K562 (cell line): ENCODE data around the gene INKA2. TPM values are rescaled to one million over a fixed set of nuclear protein-coding genes. Genes with fewer than 3 reads are reported as not detected.

Source experiments
- ATAC-seq: fragments of 200-7000 bp; cut with Tn5 transposase; 3 replicates; pipeline ENCODE4 v1.9.1; 2020; ENCODE audit warnings: moderate library complexity
- BruUV-seq: library from RNA; stranded (reverse); fragments of 400-500 nt; replicated peaks from 2 replicates; lab custom pipeline; 2021; lab: Mats Ljungman, UMichigan
- CTCF ChIA-PET: fragments of 300-600 bp; formaldehyde crosslinking; extraction: SDS; loops from one replicate; lab custom pipeline; 2021; ENCODE audit warnings: low intra/inter-chr PET ratio; lab: Yijun Ruan, JAX
- POLR2A ChIA-PET: fragments of 300-600, 350-650 bp; sonication (Branson Sonifier 250); formaldehyde crosslinking; extraction: SDS; loops from one replicate; lab custom pipeline; 2021; ENCODE audit warnings: antibody characterized with exemption, inconsistent platforms; lab: Yijun Ruan, JAX
- DNase-seq, 4 experiments: peaks; one replicate each; pipeline versions ENCODE4 v3.0.0 to v3.0.0-alpha.2; 2011 to 2018; ENCODE audit warnings: low spot score in 3 of 4, mixed read lengths in 3 of 4; ENCODE audit errors: extremely low read depth in 1 of 4
- FAIRE-seq: peaks from 2 replicates; lab custom pipeline; 2011; peaks lifted over from hg19 to GRCh38; lab: Jason Lieb, UNC
- H2AFZ ChIP-seq: 2 replicates; pipeline ENCODE4 v1.6.0; 2011; ENCODE audit warnings: low read depth, low read length, control low read depth, inconsistent platforms
- H3K27ac ChIP-seq: fragments of 200-600 bp; 3 replicates; pipeline ENCODE4 v1.8.0; 2011; ENCODE audit warnings: low read depth, mild to moderate bottlenecking, control low read depth, inconsistent platforms, low read length, moderate library complexity, mixed read lengths; ENCODE audit errors: extremely low read depth
- H3K27me3 ChIP-seq, 2 experiments: fragments of 300-600 bp in 1 of 2; 2 replicates in 1 of 2; 3 replicates in 1 of 2; pipeline versions ENCODE4 v1.6.0 to v1.8.0; 2011; ENCODE audit warnings: inconsistent platforms in 2 of 2, low read length in 2 of 2, mild to moderate bottlenecking in 1 of 2, mixed read lengths in 1 of 2, moderate library complexity in 1 of 2; ENCODE audit not compliant: control insufficient read depth in 2 of 2, insufficient read depth in 2 of 2
- H3K36me3 ChIP-seq: fragments of 300-600 bp; 3 replicates; pipeline ENCODE4 v1.8.0; 2011; ENCODE audit warnings: mild to moderate bottlenecking, low read length, inconsistent platforms; ENCODE audit not compliant: control insufficient read depth, insufficient read depth
- H3K4me1 ChIP-seq, 2 experiments: fragments of 200-600 bp in 1 of 2; replicated peaks in 1 of 2; 2 replicates in 1 of 2; 3 replicates in 1 of 2; pipeline versions ENCODE4 v1.5.1 to v1.8.0; 2011; ENCODE audit warnings: inconsistent platforms in 2 of 2, low read length in 2 of 2, mild to moderate bottlenecking in 1 of 2, mixed read lengths in 1 of 2, moderate library complexity in 1 of 2; ENCODE audit not compliant: control insufficient read depth in 2 of 2, insufficient read depth in 2 of 2
- H3K4me2 ChIP-seq: 2 replicates; pipeline ENCODE4 v1.6.1; 2011; ENCODE audit warnings: low read length, control low read depth, inconsistent platforms, mixed read lengths; ENCODE audit not compliant: insufficient read depth
- H3K4me3 ChIP-seq: fragments of 200-600 bp; sonication (generic), shearing (Covaris generic); 2 replicates; pipeline ENCODE4 v1.5.1; 2016; ENCODE audit warnings: control low read depth, inconsistent platforms
- H3K79me2 ChIP-seq: fragments of 200-600 bp; 3 replicates; pipeline ENCODE4 v1.8.0; 2011; ENCODE audit warnings: low read length, inconsistent platforms; ENCODE audit not compliant: control insufficient read depth, insufficient read depth
- H3K9ac ChIP-seq, 2 experiments: 2 replicates each; pipeline versions ENCODE4 v1.6.0 to v1.6.1; 2011; ENCODE audit warnings: low read depth in 2 of 2, low read length in 2 of 2, control low read depth in 1 of 2, inconsistent platforms in 1 of 2, mild to moderate bottlenecking in 1 of 2, mixed read lengths in 1 of 2; ENCODE audit not compliant: insufficient read depth in 1 of 2
- H3K9me1 ChIP-seq: one replicate; pipeline ENCODE4 v1.6.0; 2011; ENCODE audit warnings: inconsistent platforms, mild to moderate bottlenecking, low read length, moderate library complexity; ENCODE audit not compliant: control insufficient read depth, insufficient read depth
- H3K9me3 ChIP-seq: replicated peaks from 2 replicates; pipeline ENCODE4 v1.5.1; 2011; ENCODE audit warnings: low read depth, low read length, inconsistent platforms; ENCODE audit not compliant: control insufficient read depth, insufficient read depth
- H4K20me1 ChIP-seq: replicated peaks from 2 replicates; pipeline ENCODE4 v1.6.1; 2011; ENCODE audit warnings: low read length, inconsistent platforms, mixed read lengths; ENCODE audit not compliant: control insufficient read depth, insufficient read depth
- CBX3 ChIP-seq, 2 experiments: IDR thresholded peaks; 1 replicate in 1 of 2; 2 replicates in 1 of 2; pipeline ENCODE4 v1.6.1; 2012; ENCODE audit warnings: inconsistent platforms in 2 of 2, low read length in 2 of 2, borderline replicate concordance in 1 of 2, control low read depth in 1 of 2
- CHD4 ChIP-seq: fragments of 200-600 bp; sonication (generic); IDR thresholded peaks from 3 replicates; pipeline ENCODE4 v1.6.1; 2012; ENCODE audit warnings: low read depth, mild to moderate bottlenecking, mixed read lengths, low read length, inconsistent platforms; ENCODE audit not compliant: insufficient read depth, insufficient replicate concordance, poor library complexity, severe bottlenecking
- CREB1 ChIP-seq, 2 experiments: sonication (generic) in 1 of 2; formaldehyde crosslinking in 1 of 2; IDR thresholded peaks; 2 replicates each; pipeline versions ENCODE4 v1.6.1 to v1.8.0; 2012 to 2022; ENCODE audit warnings: inconsistent platforms in 1 of 2, mild to moderate bottlenecking in 1 of 2, missing genetic modification reagents in 1 of 2, moderate library complexity in 1 of 2
- MYC ChIP-seq, 2 experiments: fragments of 250-450 bp in 1 of 2; sonication (Bioruptor Pico) in 1 of 2; IDR thresholded peaks; 2 replicates each; pipeline versions ENCODE4 v1.5.1 to v1.6.1; 2012 to 2021; ENCODE audit warnings: low read depth in 2 of 2, borderline replicate concordance in 1 of 2, improper control_type of control experiment in 1 of 2, low read length in 1 of 2, mild to moderate bottlenecking in 1 of 2, moderate library complexity in 1 of 2
- MYNN ChIP-seq, 2 experiments: sonication (generic); formaldehyde crosslinking in 1 of 2; IDR thresholded peaks; 2 replicates each; pipeline versions ENCODE4 v1.5.0 to v1.6.1; 2016 to 2020; ENCODE audit warnings: antibody characterized with exemption in 1 of 2, missing genetic modification reagents in 1 of 2
- PTBP1 ChIP-seq: fragments of 200-400 bp; formaldehyde crosslinking; IDR thresholded peaks from 2 replicates; pipeline ENCODE4 v1.6.1; 2017; ENCODE audit warnings: low read depth, low read length
- RAD51 ChIP-seq: fragments of 450-650 bp; IDR thresholded peaks from 2 replicates; pipeline ENCODE4 v1.7.1; 2016; ENCODE audit warnings: low read depth, mild to moderate bottlenecking, borderline replicate concordance
- SMAD4 ChIP-seq: fragments of 250-450 bp; sonication (Bioruptor Pico); conservative IDR thresholded peaks from 2 replicates; pipeline ENCODE4 v1.8.0; 2021; ENCODE audit warnings: inconsistent platforms, mild to moderate bottlenecking, moderate library complexity
- SMARCA5 ChIP-seq: fragments of 450-650 bp; IDR thresholded peaks from 2 replicates; pipeline ENCODE4 v1.6.1; 2016
- TOE1 ChIP-seq, 2 experiments: fragments of 450-650 bp in 1 of 2; sonication (generic) in 1 of 2; formaldehyde crosslinking in 1 of 2; IDR thresholded peaks; 2 replicates each; pipeline versions ENCODE4 v1.7.1 to v1.8.0; 2016 to 2022; ENCODE audit warnings: borderline replicate concordance in 2 of 2, mild to moderate bottlenecking in 2 of 2, antibody characterized with exemption in 1 of 2, inconsistent platforms in 1 of 2, low read depth in 1 of 2, missing genetic modification reagents in 1 of 2, moderate library complexity in 1 of 2
- ZKSCAN1 ChIP-seq: fragments of 150-350 bp; IDR thresholded peaks from 2 replicates; pipeline ENCODE4 v1.6.1; 2016; ENCODE audit warnings: low read depth, low read length
- WGBS: fragments of 100-300 bp; shearing (Covaris generic); methylation state at CpG from one replicate; pipeline ENCODE4 v1.1.6; 2016; ENCODE audit warnings: low coverage, mixed read lengths; ENCODE audit not compliant: insufficient coverage; ENCODE audit errors: missing lambda C conversion rate; 5-methylcytosine and 5-hydroxymethylcytosine counted together
- in situ Hi-C: fragments of 300-500 bp; cut with MboI; formaldehyde crosslinking; loops from 4 replicates; pipeline ENCODE4 v1.15.0; 2018; ENCODE audit warnings: inconsistent platforms, mixed read lengths
- intact Hi-C: fragments of 100-400 bp; cut with micrococcal nuclease; formaldehyde crosslinking; loops from 2 replicates; pipeline ENCODE4 v1.14.2; 2022
- polyA plus RNA-seq, 8 experiments: library from polyadenylated mRNA; depleted of rRNA in 4 of 8; stranded (reverse) in 5 of 8; unstranded in 3 of 8; fragments of >200 nt; fragmentation: Nextera tagmentation in 2 of 8; fragmentation: Illumina TruSeq in 1 of 8; extraction: Ambion mirVana in 2 of 8; extraction: Trizol in 1 of 8; gene quantifications; 2 replicates each; pipeline versions ENCODE4 v1.2.1 to v1.2.3, GENCODE V29; 2011 to 2014; ENCODE audit warnings: inconsistent platforms in 1 of 8, missing spikeins in 1 of 8
- total RNA-seq, 7 experiments: library from RNA; depleted of rRNA in 6 of 7; stranded (reverse); fragments of >200 nt in 6 of 7; fragmentation: Illumina TruSeq in 2 of 7; extraction: Trizol in 2 of 7; gene quantifications; 2 replicates each; pipeline versions ENCODE4 v1.2.1 to v1.2.3, GENCODE V29; 2011 to 2021; ENCODE audit warnings: low replicate concordance in 1 of 7
- TF ChIP-seq, protein P1 (sequence below): fragments of 150-350 bp; IDR thresholded peaks from 2 replicates; pipeline ENCODE4 v1.6.1; 2014; ENCODE audit warnings: low read depth, mild to moderate bottlenecking, low read length, borderline replicate concordance
- TF ChIP-seq, protein P2 (sequence below), 2 experiments: fragments of 450-650 bp in 1 of 2; sonication (generic) in 1 of 2; formaldehyde crosslinking in 1 of 2; IDR thresholded peaks in 1 of 2; conservative IDR thresholded peaks in 1 of 2; 2 replicates each; pipeline versions ENCODE4 v1.6.1 to v1.8.1; 2016 to 2023; ENCODE audit warnings: mild to moderate bottlenecking in 2 of 2, moderate library complexity in 2 of 2, inconsistent platforms in 1 of 2, missing genetic modification reagents in 1 of 2

The INKA2 gene
- total and polyA plus RNA-seq, 9 of the 15 experiments (the other 6 are each of a cell fraction or from before 2014, with no cell fraction given), result 0.04 to 1.4 (median 0.26) TPM; not detected in 1

DNA sequence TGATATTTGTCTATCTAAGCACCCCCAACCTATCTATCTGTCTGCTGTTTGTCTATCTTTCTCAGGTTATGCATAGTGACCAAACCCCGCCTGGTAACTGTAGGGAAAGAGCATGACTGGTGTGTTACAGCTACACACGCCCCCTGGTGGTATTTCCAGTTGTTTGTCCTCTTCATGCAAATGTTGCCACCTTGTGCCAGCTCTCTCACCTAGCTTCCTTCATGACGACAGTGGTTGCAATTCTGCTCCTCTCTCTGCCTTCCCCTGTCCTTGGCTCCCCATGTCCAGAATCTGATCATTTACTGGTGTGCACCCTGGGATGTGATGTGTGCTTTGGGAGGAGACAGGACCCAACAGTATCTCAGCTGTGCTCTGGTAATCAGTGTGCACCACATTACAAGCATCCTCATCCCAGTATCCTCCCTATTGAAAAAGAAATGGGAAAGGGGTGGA lies 8.1 kb upstream of the INKA2 start:
- Histone ChIP-seq H3K9me3 (no peaks in the 10 kb centered on the region), H3K27ac (no peak overlapping the region), H2AFZ (no peak overlapping the region), H3K4me1 (peaks cover 0 to 13% of the 10 kb centered on the region in 2 experiments; a peak in 2 of 5 replicates), H4K20me1 (peaks cover 3% of the 10 kb centered on the region; the same call in 1 of the 2 replicates), H3K4me2 (no peak overlapping the region), H3K4me3 (no peak overlapping the region), H3K9me1 (no peaks in the 10 kb centered on the region), H3K79me2 (no peaks in the 10 kb centered on the region), H3K36me3 (no peaks in the 10 kb centered on the region), H3K9ac (no peak overlapping the region), H3K27me3 (peaks cover 10 to 25% of the 10 kb centered on the region in 2 experiments)
- BruUV-seq, result no TSS peak
- ATAC-seq, result peak; percentile 89
- FAIRE-seq, result peak; percentile 87
- ChIA-PET POLR2A (interaction anchor here (0.6 to 0.9 kb wide), 5 partner anchors 8 to 524 kb away, joined by 3 read pairs; partner anchors contain the start of gene INKA2), CTCF (interaction anchor here (0.5 to 2.5 kb wide), 9 partner anchors 9 to 952 kb away, joined by 3 to 23 read pairs (median 4); no protein-coding TSS in a partner anchor)
- DNase-seq, result peak; percentile 75 to 89 (median 79)
- in situ Hi-C loops, result no loop called here
- intact Hi-C loops, result loop anchor here (1.0 to 5.0 kb wide), 2 partner anchors 32 to 85 kb away; no protein-coding TSS in a partner anchor
- WGBS, result 0% methylated on average over 3 of the region's 3 CpGs
- TF ChIP-seq PTBP1 (peak; percentile 95), CREB1 (IDR thresholded peaks at IDR 0.05) (no peak; the same call in 1 of the 2 replicates), CREB1 (CRISPR knock-in tag; IDR thresholded peaks at IDR 0.05) (peak; percentile 84), MYNN (IDR thresholded peaks at IDR 0.05) (0 out of 2 replicates have a peak, but pooled peaks have one; percentile 28), MYNN (CRISPR knock-in tag; IDR thresholded peaks at IDR 0.05) (no peak), SMAD4 (CRISPR knock-in tag) (0 out of 2 replicates have a peak, but pooled peaks have one; percentile 43), SMARCA5 (peak; percentile 100), CBX3 (IDR thresholded peaks at IDR 0.05; ENCODE audit: borderline replicate concordance in 1 of 2, low read length in 2 of 2) (peak in 1 of 2 experiments; percentile 92; a peak in 1 of 3 replicates), RAD51 (no peak), TOE1 (IDR thresholded peaks at IDR 0.05; ENCODE audit: borderline replicate concordance) (0 out of 2 replicates have a peak, but pooled peaks have one; percentile 45), TOE1 (CRISPR knock-in tag; IDR thresholded peaks at IDR 0.05; ENCODE audit: borderline replicate concordance, low read depth) (no peak), ZKSCAN1 (no peak), MYC (IDR thresholded peaks at IDR 0.05; ENCODE audit: low read depth, low read length) (peak; percentile 52; the same call in 1 of the 2 replicates), MYC (CRISPR knock-in tag; IDR thresholded peaks at IDR 0.05; ENCODE audit: borderline replicate concordance, low read depth) (no peak), CHD4 (no peak)
- TF ChIP-seq, protein P1, sequence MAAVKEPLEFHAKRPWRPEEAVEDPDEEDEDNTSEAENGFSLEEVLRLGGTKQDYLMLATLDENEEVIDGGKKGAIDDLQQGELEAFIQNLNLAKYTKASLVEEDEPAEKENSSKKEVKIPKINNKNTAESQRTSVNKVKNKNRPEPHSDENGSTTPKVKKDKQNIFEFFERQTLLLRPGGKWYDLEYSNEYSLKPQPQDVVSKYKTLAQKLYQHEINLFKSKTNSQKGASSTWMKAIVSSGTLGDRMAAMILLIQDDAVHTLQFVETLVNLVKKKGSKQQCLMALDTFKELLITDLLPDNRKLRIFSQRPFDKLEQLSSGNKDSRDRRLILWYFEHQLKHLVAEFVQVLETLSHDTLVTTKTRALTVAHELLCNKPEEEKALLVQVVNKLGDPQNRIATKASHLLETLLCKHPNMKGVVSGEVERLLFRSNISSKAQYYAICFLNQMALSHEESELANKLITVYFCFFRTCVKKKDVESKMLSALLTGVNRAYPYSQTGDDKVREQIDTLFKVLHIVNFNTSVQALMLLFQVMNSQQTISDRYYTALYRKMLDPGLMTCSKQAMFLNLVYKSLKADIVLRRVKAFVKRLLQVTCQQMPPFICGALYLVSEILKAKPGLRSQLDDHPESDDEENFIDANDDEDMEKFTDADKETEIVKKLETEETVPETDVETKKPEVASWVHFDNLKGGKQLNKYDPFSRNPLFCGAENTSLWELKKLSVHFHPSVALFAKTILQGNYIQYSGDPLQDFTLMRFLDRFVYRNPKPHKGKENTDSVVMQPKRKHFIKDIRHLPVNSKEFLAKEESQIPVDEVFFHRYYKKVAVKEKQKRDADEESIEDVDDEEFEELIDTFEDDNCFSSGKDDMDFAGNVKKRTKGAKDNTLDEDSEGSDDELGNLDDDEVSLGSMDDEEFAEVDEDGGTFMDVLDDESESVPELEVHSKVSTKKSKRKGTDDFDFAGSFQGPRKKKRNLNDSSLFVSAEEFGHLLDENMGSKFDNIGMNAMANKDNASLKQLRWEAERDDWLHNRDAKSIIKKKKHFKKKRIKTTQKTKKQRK, result peak; percentile 77; the same call in 1 of the 2 replicates
- TF ChIP-seq, protein P2, sequence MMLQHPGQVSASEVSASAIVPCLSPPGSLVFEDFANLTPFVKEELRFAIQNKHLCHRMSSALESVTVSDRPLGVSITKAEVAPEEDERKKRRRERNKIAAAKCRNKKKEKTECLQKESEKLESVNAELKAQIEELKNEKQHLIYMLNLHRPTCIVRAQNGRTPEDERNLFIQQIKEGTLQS (IDR thresholded peaks at IDR 0.05), result peak; percentile 41; the same call in 1 of the 2 replicates
- TF ChIP-seq, protein P2 (CRISPR knock-in tag; conservative IDR thresholded peaks at IDR 0.05), result no peak
